B cell (primary cell): Measurements from ENCODE around the gene TRIP13. TPM values are rescaled to one million over a fixed set of nuclear protein-coding genes. Genes with fewer than 3 reads are reported as not detected.

Source experiments
- ATAC-seq: fragments of 200-7000 bp; cut with Tn5 transposase; one replicate; pipeline ENCODE4 v1.10.0; 2021; ENCODE audit warnings: low read depth, mild to moderate bottlenecking, moderate number of reproducible peaks, moderate library complexity
- CTCF ChIA-PET: fragments of 350-600 bp; sonication (Branson Sonifier 250); formaldehyde crosslinking; loops from one replicate; lab custom pipeline; 2021; ENCODE audit warnings: antibody characterized with exemption, inconsistent platforms; lab: Charles Lee
- POLR2A ChIA-PET: fragments of 350-600 bp; sonication (Branson Sonifier 250); formaldehyde crosslinking; loops from one replicate; lab custom pipeline; 2021; ENCODE audit warnings: antibody characterized with exemption; lab: Charles Lee
- DNase-seq: peaks from one replicate; pipeline ENCODE4 v3.0.0; 2013
- H2AFZ ChIP-seq: 2 replicates; pipeline ENCODE4 v1.6.1; 2012; ENCODE audit warnings: mild to moderate bottlenecking, low read depth, low read length; ENCODE audit not compliant: insufficient read depth, poor library complexity, severe bottlenecking
- H3K27ac ChIP-seq, 2 donors: 1 replicate in 1 of 2; 2 replicates in 1 of 2; pipeline ENCODE4 v1.5.1; 2012 to 2013; ENCODE audit warnings: low read length in 2 of 2, mild to moderate bottlenecking in 2 of 2, moderate library complexity in 1 of 2
- H3K27me3 ChIP-seq, 4 experiments: fragments of 200-600 bp in 1 of 4; sonication (generic) in 1 of 4; replicated peaks in 1 of 4; 1 replicate in 2 of 4; 2 replicates in 2 of 4; pipeline versions ENCODE4 v1.6.1 to v1.7.0; 2013 to 2016; ENCODE audit warnings: low read length in 3 of 4, mild to moderate bottlenecking in 2 of 4, mixed read lengths in 1 of 4, moderate library complexity in 1 of 4; ENCODE audit not compliant: insufficient read depth in 4 of 4, control insufficient read depth in 3 of 4; ENCODE audit errors: control extremely low read depth in 1 of 4
- H3K36me3 ChIP-seq, 2 experiments: replicated peaks in 1 of 2; 1 replicate in 1 of 2; 2 replicates in 1 of 2; pipeline versions ENCODE4 v1.6.1 to v1.7.1; 2013; ENCODE audit warnings: low read length in 1 of 2; ENCODE audit not compliant: insufficient read depth in 2 of 2, control insufficient read depth in 1 of 2; ENCODE audit errors: control extremely low read depth in 1 of 2, extremely low read depth in 1 of 2
- H3K4me1 ChIP-seq, 2 donors: fragments of 200-600 bp in 1 of 2; sonication (generic) in 1 of 2; 1 replicate in 1 of 2; 2 replicates in 1 of 2; pipeline versions ENCODE4 v1.5.1 to v1.6.1; 2013 to 2017; ENCODE audit warnings: low read length in 2 of 2; ENCODE audit not compliant: control insufficient read depth in 2 of 2, insufficient read depth in 2 of 2
- H3K4me2 ChIP-seq: replicated peaks from 2 replicates; pipeline ENCODE3; 2012; ENCODE audit warnings: mild to moderate bottlenecking, low read depth, low read length; ENCODE audit not compliant: poor library complexity, severe bottlenecking
- H3K4me3 ChIP-seq, 5 experiments: fragments of 200-600 bp in 1 of 5; sonication (generic) in 1 of 5; 1 replicate in 3 of 5; 2 replicates in 2 of 5; pipeline versions ENCODE4 v1.5.1 to v1.7.0; 2011 to 2016; ENCODE audit warnings: low read length in 4 of 5, mild to moderate bottlenecking in 4 of 5, low read depth in 2 of 5, control low read depth in 1 of 5, moderate library complexity in 1 of 5; ENCODE audit not compliant: insufficient read depth in 1 of 5; ENCODE audit errors: control extremely low read depth in 1 of 5, extremely low read depth in 1 of 5
- H3K79me2 ChIP-seq: fragments of 200-600 bp; sonication (generic); one replicate; pipeline ENCODE4 v1.6.0; 2016; ENCODE audit warnings: low read length; ENCODE audit not compliant: control insufficient read depth, insufficient read depth
- H3K9ac ChIP-seq: fragments of 200-600 bp; sonication (generic); 2 replicates; pipeline ENCODE4 v1.6.1; 2017; ENCODE audit warnings: mild to moderate bottlenecking, low read length, moderate library complexity
- H3K9me3 ChIP-seq, 3 donors: one replicate each; pipeline versions ENCODE4 v1.6.1 to v1.7.1; 2013; ENCODE audit warnings: low read length in 2 of 3; ENCODE audit not compliant: control insufficient read depth in 2 of 3, insufficient read depth in 1 of 3; ENCODE audit errors: control extremely low read depth in 1 of 3
- H4K20me1 ChIP-seq: 2 replicates; pipeline ENCODE4 v1.6.0; 2012; ENCODE audit warnings: mild to moderate bottlenecking, low read length; ENCODE audit not compliant: insufficient read depth, control insufficient read depth, poor library complexity, severe bottlenecking
- H3K27ac Mint-ChIP-seq: one replicate; pipeline ENCODE4 v1.8.0; 2021; ENCODE audit warnings: mixed read lengths
- H3K27me3 Mint-ChIP-seq: one replicate; pipeline ENCODE4 v1.8.0; 2021; ENCODE audit warnings: mixed read lengths
- H3K4me1 Mint-ChIP-seq: one replicate; pipeline ENCODE4 v1.8.0; 2021; ENCODE audit warnings: mixed read lengths
- H3K4me3 Mint-ChIP-seq: one replicate; pipeline ENCODE4 v1.8.0; 2021; ENCODE audit warnings: mixed read lengths
- H3K9me3 Mint-ChIP-seq: one replicate; pipeline ENCODE4 v1.8.0; 2022; ENCODE audit warnings: mixed read lengths; ENCODE audit not compliant: insufficient read depth
- CTCF ChIP-seq: fragments of 200-600 bp; IDR thresholded peaks from one replicate; pipeline ENCODE4 v1.8.0; 2022; ENCODE audit warnings: antibody characterized with exemption, mild to moderate bottlenecking
- EZH2 ChIP-seq: IDR thresholded peaks from 2 replicates; pipeline ENCODE4 v1.6.1; 2012; ENCODE audit warnings: borderline replicate concordance, low read depth, mild to moderate bottlenecking, moderate library complexity, low read length; ENCODE audit not compliant: insufficient read depth, poor library complexity, severe bottlenecking
- WGBS: methylation state at CpG from one replicate; pipeline ENCODE4 v1.1.5; 2013; ENCODE audit warnings: missing lambda C conversion rate; ENCODE audit not compliant: insufficient coverage; 5-methylcytosine and 5-hydroxymethylcytosine counted together
- intact Hi-C: fragments of 100-400 bp; cut with micrococcal nuclease; formaldehyde crosslinking; loops from one replicate; pipeline ENCODE4 v1.10.0; 2022
- polyA plus RNA-seq: library from polyadenylated mRNA; depleted of rRNA; stranded (reverse); fragments of >200 nt; gene quantifications from 2 replicates; pipeline ENCODE4 v1.2.3, GENCODE V29; 2012
- total RNA-seq, 2 donors: library from RNA; stranded (reverse); fragments of 120-200 nt in 1 of 2; gene quantifications; 1 replicate in 1 of 2; 2 replicates in 1 of 2; pipeline versions ENCODE4 v1.2.3 to v1.2.4, GENCODE V29; 2013 to 2022

TRIP13 gene
- total and polyA plus RNA-seq, 2 donors (not counting 1 experiment from before 2014, with no cell fraction given): 0.63 to 1.1 TPM

DNA sequence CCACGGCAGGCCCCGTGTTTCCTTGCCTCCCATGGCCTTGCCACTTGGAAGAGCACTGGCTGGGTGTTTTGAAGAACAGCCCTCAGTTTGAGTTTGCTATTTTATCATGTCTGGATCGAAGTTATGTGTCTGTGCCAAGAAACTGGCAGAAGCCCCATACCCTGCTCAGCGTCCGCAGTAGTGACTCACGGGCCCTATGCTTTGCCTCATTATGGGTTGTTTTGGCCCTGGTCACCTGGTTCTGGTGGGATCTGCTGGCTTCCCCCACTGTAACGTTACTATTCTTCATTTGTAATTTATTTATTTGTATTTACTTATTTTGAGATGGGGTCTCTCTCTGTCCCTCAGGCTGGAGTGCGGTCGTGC, 73.6 kb downstream of the TRIP13 start:
- no peaks in the 10 kb centered on the region for H3K9me3 Mint-ChIP-seq
- Histone ChIP-seq H3K79me2 (no peaks in the 10 kb centered on the region), H4K20me1 (no peaks in the 10 kb centered on the region), H2AFZ (no peak overlapping the region), H3K27me3 (peaks cover 0 to 64% (median 17%) of the 10 kb centered on the region in 4 experiments), H3K27ac (no peak overlapping the region), H3K9ac (no peak overlapping the region), H3K36me3 (no peaks in the 10 kb centered on the region), H3K4me2 (no peak overlapping the region), H3K4me3 (no peak overlapping the region), H3K9me3 (peaks cover 0 to 13% (median 0%) of the 10 kb centered on the region in 3 donors), H3K4me1 (peaks cover 0 to 8% of the 10 kb centered on the region in 2 donors)
- no peak for ATAC-seq
- H3K4me3 Mint-ChIP-seq: no peak overlapping the region
- DNase-seq: no peak
- H3K27ac Mint-ChIP-seq: no peak overlapping the region
- 93% methylated on average over 7 of the region's 9 CpGs for WGBS
- H3K27me3 Mint-ChIP-seq: peaks cover 59% of the 10 kb centered on the region
- POLR2A ChIA-PET: no interaction called here
- CTCF ChIA-PET: no interaction called here
- H3K4me1 Mint-ChIP-seq: peaks cover 10% of the 10 kb centered on the region
- intact Hi-C loops: no loop called here
- no peak for TF ChIP-seq EZH2
- no peak for TF ChIP-seq CTCF

- Histone ChIP-seq H3K36me3 (no peaks in the 10 kb centered on the region), H4K20me1 (no peaks in the 10 kb centered on the region), H3K79me2 (no peaks in the 10 kb centered on the region), H3K27me3 (peaks cover 0 to 58% (median 16%) of the 10 kb centered on the region in 4 experiments), H3K9me3 (peaks cover 0 to 13% (median 0%) of the 10 kb centered on the region in 3 donors), H3K9ac (no peak overlapping the region), H3K4me2 (no peak overlapping the region), H3K4me1 (peaks cover 0 to 8% of the 10 kb centered on the region in 2 donors), H3K27ac (no peak overlapping the region), H2AFZ (no peak overlapping the region), H3K4me3 (no peak overlapping the region)
- Mint-ChIP-seq H3K9me3 (no peaks in the 10 kb centered on the region), H3K4me1 (peaks cover 10% of the 10 kb centered on the region), H3K27ac (no peak overlapping the region), H3K4me3 (no peak overlapping the region), H3K27me3 (peaks cover 54% of the 10 kb centered on the region)
- DNase-seq (no peak), ATAC-seq (no peak)
- 93% methylated on average over 4 of the region's 6 CpGs for WGBS
- TF ChIP-seq EZH2: no peak
- TF ChIP-seq CTCF: no peak
- intact Hi-C loops: no loop called here
- POLR2A ChIA-PET: no interaction called here
- CTCF ChIA-PET: no interaction called here
These were observed 74.3 kb downstream of the TRIP13 start for GRCh38 chr5:966941-967340.

Other genes with a start within 250 kb of the TRIP13 start
- 0.07 TPM in 1 of 2 replicates, not detected in the other for gene TPPP, start 199.5 kb upstream of the TRIP13 start, total RNA-seq
- 0.06 and 0.12 TPM in 2 replicates for gene TPPP, start 199.5 kb upstream of the TRIP13 start, polyA plus RNA-seq
- 0.10 and 0.52 TPM in 2 replicates for gene ZDHHC11B, start 108.2 kb upstream of the TRIP13 start, total RNA-seq
- 0.27 TPM in 1 of 2 replicates, not detected in the other for gene ZDHHC11B, start 108.2 kb upstream of the TRIP13 start, polyA plus RNA-seq
- gene ZDHHC11, start 41.9 kb upstream of the TRIP13 start, total RNA-seq: 1.7 and 3.0 TPM in 2 replicates
- gene ZDHHC11, start 41.9 kb upstream of the TRIP13 start, polyA plus RNA-seq: 0.69 and 1.2 TPM in 2 replicates
- gene BRD9, start 83 bp upstream of the TRIP13 start, total RNA-seq: 68.6 and 74.9 TPM in 2 replicates
- 28.3 and 35.2 TPM in 2 replicates for gene BRD9, start 83 bp upstream of the TRIP13 start, polyA plus RNA-seq
- gene NKD2, start 115.9 kb downstream of the TRIP13 start, total RNA-seq: 0.34 TPM in 1 of 2 replicates, not detected in the other
- 0.12 TPM in 2 replicates for gene NKD2, start 115.9 kb downstream of the TRIP13 start, polyA plus RNA-seq
- 34.4 and 36.8 TPM in 2 replicates for gene SLC12A7, start 219.2 kb downstream of the TRIP13 start, total RNA-seq
- 25.5 and 26.8 TPM in 2 replicates for gene SLC12A7, start 219.2 kb downstream of the TRIP13 start, polyA plus RNA-seq